GM12892 (cell line): ENCODE measurements around the gene UGCG. TPM values are rescaled to one million over a fixed set of nuclear protein-coding genes. Genes with fewer than 3 reads are reported as not detected.

ENCODE experiments used
- DNase-seq: peaks from one replicate; pipeline ENCODE4 v3.0.0; 2011; ENCODE audit not compliant: insufficient read length
- FAIRE-seq: peaks from 2 replicates; lab custom pipeline; 2011; peaks lifted over from hg19 to GRCh38; lab: Jason Lieb, UNC
- POLR2A ChIP-seq: IDR thresholded peaks from 2 replicates; pipeline ENCODE4 v1.6.1; 2011; ENCODE audit warnings: low read depth, low read length, control low read depth
- POLR2AphosphoS5 ChIP-seq: IDR thresholded peaks from 2 replicates; pipeline ENCODE4 v1.6.1; 2011; ENCODE audit warnings: low read depth, low read length, control low read depth
- TAF1 ChIP-seq: IDR thresholded peaks from 2 replicates; pipeline ENCODE4 v1.6.1; 2011; ENCODE audit warnings: low read depth, mild to moderate bottlenecking, control low read depth, low read length, borderline replicate concordance
- polyA plus RNA-seq: library from polyadenylated mRNA; unstranded; fragments of >200 nt; gene quantifications from one replicate; pipeline ENCODE4 v1.2.1, GENCODE V29; 2012; ENCODE audit warnings: missing spikeins, inconsistent platforms; ENCODE audit not compliant: missing spikeins

UGCG gene
- 50.8 TPM for polyA plus RNA-seq

DNA sequence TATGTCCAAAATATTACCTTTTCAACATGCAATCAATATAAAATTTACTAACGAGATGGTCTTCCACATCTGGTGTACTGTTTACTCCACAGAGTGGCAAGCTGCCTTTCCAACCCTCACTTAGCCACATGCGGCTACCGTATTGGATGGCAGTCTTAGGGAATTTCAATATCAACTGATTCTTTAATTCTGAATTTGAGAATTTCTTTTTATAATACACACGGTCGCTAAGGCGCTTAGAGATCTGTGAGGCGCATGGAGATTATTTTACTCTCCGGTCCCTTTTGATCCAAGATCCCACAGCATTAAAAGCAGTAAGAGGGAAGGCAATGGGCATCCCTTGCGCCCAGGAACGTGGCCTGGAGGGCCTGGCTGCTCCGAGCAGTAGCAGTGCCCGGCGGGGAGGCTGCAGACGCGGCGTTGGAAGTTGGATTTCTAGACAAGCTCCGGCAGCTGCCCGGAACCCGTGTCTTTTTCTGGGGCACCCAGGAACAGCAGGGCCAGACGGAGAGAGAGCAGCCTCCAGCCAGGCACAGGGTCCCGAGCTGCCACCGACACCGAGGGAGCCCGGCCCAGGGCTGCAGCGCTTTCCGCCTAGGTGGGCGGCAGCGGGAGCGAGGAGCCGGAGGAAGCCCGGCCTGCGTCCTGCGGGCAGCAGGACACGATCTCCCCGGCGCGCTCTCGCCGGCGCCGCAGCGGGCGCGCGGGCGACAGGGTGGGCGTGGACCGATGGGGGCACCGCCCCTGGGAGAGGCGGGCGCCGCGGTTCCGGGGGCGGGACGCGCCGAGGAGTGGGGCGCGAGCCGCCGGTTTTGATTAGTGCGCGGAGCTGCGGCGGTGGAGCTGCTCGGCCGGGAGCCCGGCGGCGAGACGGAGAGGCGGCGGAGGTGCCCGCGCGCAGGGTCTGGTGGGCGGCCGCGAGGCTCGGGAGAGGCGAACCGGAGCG is at the start of gene UGCG:
Gene UGCG (plus strand): TSS at position 819 of the 946 bp plus-strand sequence. CDS start 402 bp downstream, outside the sequence.
- peak; percentile 88 for DNase-seq
- peak; percentile 91 for TF ChIP-seq POLR2A
- TF ChIP-seq TAF1, result peak; percentile 84
- peak; percentile 84 for TF ChIP-seq POLR2AphosphoS5
- FAIRE-seq, result peak; percentile 99

DNA sequence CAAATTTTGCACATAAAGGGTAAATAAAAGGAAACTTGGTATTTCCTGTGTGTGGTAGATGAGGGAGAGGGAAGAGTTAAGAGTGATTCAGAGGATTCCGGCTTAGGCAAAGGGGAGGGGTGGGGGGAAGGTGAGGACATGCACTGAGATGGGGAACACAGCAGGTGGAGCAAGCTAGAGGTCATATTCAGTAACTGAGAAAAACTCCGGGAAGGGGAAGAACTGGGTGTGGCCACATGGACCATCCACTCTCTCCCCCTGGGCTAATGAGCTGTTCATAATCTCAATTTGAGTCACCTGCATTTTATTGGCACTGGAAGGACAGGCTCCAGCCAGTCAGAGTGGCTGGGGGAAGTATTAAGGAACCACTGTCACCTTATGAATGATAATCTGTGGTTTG is 45.1 kb upstream of the UGCG start:
- FAIRE-seq, result no peak
- DNase-seq, result no peak
- TF ChIP-seq POLR2A, result no peak
- TF ChIP-seq POLR2AphosphoS5, result no peak
- TF ChIP-seq TAF1, result no peak

DNA sequence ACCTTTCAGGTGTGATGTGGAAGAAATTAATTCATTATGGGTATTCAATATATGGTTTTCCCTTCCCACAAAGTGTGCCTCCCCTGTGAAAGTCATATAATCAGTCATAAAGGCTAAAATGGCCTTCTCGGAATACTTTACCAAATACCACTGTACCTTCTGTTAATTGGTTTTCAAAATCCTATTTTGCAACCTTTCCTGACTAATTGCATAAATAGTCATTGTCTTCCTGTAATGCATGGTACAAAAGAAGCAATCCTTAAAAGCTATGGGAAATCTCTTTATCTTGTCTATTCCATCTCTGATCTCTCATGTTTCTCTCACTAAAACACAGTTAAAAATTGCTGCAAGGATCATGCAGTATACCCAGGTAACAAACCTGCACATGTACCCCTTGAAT is 44.3 kb upstream of the UGCG start:
- DNase-seq (no peak), FAIRE-seq (no peak)
- no peak for TF ChIP-seq POLR2AphosphoS5
- TF ChIP-seq POLR2A, result no peak
- no peak for TF ChIP-seq TAF1

DNA sequence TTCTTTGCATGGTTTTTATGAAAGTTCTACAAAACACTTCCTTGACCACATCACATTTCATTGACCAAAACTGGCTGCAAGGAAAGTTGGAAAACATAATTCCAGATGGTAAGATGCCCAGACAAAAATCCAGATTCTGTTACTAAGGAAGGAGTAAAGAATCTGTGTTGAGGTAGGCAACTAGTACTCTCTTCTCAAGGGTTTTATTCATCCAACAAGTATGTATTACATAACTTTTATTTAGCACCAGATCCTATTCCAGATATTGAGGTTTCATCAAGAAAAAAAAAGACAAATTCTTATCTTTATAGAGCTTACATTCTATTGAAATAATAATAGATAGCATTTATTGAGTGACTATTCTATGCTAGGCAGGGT is 43.2 kb upstream of the UGCG start:
- FAIRE-seq (no peak), DNase-seq (no peak)
- TF ChIP-seq POLR2AphosphoS5 (no peak), TAF1 (no peak), POLR2A (no peak)

DNA sequence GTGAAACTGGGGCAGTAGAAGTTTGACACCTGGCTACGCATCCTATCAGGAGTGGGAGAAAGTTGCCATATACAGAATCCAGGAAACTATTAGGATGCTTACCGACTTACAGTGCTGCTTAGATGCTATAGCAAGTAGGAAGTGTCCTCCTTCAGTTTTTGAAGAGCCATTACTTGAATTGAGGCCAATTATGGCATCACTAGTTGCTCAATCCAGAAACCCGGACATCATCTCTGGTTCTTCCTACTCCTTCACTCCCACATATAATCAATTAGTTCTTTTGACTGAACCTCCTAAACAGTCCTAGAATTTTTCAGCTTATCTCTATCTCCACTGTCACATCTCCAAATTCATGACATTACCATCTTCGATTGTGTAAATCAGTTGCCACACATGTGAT is 41.8 kb upstream of the UGCG start:
- DNase-seq, result no peak
- no peak for TF ChIP-seq POLR2AphosphoS5
- TF ChIP-seq POLR2A, result no peak
- no peak for TF ChIP-seq TAF1
- FAIRE-seq, result no peak

DNA sequence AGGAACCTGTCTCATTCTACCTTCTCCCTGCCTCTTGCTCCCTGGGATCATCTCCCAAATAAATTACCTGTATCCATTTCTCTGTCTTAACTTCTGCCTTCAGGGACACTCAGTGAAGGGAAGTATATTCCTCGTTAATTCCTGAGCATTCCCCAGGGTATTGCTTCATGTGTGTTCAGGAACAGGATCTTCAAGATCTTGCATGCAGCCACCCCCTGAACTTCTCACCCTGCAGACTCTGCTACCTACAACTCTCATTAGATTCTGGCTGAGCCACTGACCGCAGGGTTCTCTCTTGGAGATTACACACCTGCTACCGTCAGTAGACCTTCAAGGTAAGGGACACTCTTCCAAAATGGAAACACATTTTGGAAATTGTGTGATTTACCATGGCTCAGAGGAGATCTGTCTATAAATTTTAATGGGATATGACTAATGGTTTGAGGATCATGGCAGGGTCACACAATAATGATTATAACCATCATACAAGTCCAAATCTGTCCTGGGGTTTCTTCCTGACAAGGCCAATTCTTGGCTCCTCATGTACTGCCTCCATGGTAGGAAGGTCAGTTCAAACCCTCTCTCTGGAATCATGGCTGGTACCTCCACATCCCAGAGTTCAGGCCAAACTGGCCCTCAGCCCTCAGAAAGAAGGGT is 38.9 kb upstream of the UGCG start:
- TF ChIP-seq POLR2AphosphoS5 (no peak), TAF1 (no peak), POLR2A (no peak)
- FAIRE-seq (no peak), DNase-seq (no peak)

DNA sequence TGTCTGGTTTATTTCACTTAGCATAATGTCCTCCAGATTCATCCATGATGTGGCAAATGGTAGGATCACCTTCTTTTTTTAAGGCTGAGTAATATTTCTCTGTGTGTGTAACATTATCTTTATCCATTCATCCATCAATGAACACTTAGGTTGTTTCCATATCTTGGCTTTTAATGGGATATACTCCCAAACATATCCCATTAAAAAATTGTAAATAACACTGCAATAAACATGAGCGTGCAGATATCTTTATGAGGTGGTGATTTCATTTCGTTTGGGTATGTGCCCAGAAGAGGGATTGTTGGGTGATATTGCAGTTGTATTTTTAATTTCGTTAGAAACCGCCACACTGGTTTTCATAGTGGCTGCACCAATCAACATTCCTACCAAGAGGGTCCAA is 36.2 kb upstream of the UGCG start:
- DNase-seq (no peak), FAIRE-seq (no peak)
- TF ChIP-seq POLR2A (no peak), TAF1 (no peak)

DNA sequence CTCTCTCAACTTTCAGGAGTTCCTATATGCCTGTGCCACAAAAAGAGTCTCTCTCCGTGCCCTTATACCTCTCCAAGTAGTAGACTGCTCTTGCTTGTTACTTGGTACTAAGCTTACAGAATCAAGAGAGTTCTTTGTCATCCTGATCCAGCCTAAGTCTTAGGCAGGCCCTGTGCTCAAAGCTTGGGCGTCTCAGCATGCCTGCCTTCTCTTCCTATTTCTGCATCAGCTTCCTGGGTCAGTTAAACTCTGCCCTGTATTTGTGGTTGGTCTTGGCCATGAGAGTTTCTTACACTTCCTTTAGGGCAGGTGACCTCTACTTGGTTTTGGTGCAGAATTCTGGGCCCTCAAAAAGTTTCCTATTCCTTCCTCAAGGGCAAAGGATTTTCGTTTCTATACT is 33.0 kb upstream of the UGCG start:
- TF ChIP-seq POLR2A (no peak), TAF1 (no peak), POLR2AphosphoS5 (no peak)
- FAIRE-seq (no peak), DNase-seq (no peak)

DNA sequence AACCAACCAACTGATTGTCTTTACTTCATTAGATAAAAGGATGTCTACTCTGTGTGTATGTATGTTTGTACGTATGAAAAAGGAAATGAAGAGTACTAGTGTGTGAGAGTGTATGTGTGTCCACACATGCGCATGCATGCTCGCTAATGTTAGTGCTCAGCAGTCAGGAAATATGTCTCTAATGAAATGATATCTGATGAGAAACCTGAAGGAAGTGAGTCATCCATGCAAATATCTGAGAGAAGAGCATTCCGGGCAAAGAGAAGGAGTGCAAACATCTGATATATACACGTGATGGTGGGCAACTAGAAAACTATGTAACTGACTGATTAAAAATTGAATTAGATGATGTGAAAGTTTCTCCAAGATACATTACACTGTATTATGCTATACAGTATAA is 29.6 kb upstream of the UGCG start:
- FAIRE-seq (peak; percentile 36), DNase-seq (no peak)
- TF ChIP-seq POLR2AphosphoS5 (no peak), TAF1 (no peak), POLR2A (no peak)

DNA sequence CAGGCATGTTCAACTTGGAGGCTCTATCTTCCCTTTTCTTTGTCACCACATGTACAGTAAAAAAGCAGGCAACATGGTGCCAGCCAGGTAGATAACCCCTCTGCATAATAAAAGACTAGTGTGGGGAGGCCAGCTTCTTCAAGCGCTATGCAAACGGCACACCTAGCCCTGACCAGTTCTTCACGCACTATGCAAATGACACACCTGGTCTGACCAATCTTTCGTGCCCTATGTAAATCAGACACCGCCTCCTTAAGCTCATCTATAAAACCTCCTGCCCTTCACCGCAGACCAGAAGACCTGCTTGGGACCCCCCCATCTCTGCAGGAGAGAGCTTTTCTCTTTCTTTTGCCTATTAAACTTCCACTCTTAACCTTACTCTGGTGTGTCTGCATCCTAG is 28.1 kb upstream of the UGCG start:
- DNase-seq (no peak), FAIRE-seq (no peak)
- no peak for TF ChIP-seq POLR2AphosphoS5
- TF ChIP-seq POLR2A, result no peak
- TF ChIP-seq TAF1, result no peak

DNA sequence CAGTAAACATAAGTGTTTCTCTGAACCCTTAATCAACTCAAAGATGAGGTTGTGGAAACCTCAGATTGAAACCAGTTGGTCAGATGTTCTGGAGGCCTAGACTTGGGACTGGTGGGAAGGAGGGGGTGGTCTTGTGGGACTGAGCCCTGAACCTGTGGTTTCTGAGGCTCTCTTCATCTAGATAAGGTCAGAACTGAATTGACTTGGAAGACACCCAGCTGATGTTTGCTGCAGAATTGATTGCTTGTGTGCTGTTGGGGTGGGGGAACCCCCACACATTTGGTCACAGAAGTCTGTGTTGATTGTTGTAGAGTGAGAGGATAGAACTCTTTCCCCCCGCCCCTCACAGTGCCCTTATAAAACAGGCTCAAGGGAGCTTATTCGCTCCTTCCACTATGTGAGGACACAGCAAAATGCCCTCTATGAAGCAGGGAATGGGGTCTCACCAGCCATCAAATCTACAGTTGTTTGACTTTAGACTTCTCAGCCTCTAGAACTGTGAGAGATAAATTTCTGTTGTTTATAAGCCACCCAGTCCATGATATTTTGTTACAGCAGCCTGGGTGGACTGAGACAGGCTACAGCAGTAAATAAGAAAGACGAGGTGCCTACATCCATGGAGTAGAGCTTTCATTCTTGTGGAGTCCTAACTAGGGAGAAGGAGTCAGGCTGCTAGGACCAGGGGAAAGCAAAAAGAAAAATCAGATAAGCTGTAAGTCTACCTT is 25.7 kb upstream of the UGCG start:
- DNase-seq (no peak), FAIRE-seq (no peak)
- TF ChIP-seq POLR2A (no peak), TAF1 (no peak), POLR2AphosphoS5 (no peak)

DNA sequence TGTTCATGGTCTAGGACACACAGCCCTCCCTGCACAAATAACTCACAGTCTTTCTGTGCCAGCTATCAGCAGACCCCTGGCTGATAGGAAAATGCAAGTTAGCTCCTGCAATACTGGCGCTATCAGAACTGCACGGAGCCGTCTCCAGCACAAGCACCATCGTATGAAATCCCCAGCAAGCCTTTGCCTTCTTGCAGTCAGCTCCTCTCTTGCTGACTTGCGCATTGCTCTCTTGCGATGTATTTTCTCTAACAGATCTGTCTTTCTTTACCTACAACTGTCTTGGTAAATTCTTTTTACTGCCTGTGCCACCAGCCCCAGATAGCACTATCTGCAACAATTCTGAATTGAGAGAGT is 25.1 kb upstream of the UGCG start:
- FAIRE-seq (no peak), DNase-seq (no peak)
- TF ChIP-seq TAF1, result no peak
- no peak for TF ChIP-seq POLR2A
- no peak for TF ChIP-seq POLR2AphosphoS5
